HG03575 (cell line): ENCODE data around the gene NLGN1.

Experiments
- ATAC-seq: cut with Tn5 transposase; IDR thresholded peaks from one replicate; pipeline ENCODE4 v1.9.1; 2021; ENCODE audit not compliant: unreplicated experiment, insufficient number of reproducible peaks, low FRiP score; ENCODE audit errors: extremely low read depth

NLGN1 gene

DNA sequence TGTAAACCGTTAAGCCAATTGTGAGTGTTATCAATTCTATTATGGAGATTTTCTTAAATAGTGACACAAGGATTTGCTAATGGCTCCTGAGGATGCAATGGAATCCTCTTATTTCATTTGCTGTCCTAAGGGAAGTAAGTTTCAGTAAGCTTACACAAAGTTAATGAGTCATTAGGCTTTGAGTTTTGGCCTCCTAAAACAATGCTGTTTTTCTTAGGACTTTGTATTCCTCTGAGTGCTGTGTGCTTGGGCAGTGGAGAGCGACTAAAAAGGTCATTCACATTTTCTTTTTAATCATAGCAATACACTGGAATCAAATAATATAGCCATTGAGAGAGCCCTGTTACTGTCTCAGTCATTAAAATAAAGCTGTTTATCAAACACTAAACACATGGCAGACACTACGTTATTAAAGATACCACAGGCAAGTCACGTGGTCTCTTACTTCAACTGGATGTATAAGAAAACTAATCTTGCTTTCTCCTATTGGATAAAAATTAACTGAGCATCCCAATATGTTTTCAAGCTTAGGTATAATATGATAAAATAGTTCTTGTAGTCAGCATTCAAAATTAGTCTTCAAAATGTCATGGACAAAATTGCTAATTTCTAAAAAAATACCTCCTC lies 290.8 kb downstream of the NLGN1 start:
- ATAC-seq: no peak

- ATAC-seq: no peak
These were observed 293.1 kb downstream of the NLGN1 start for GRCh38 chr3:173690542-173691180.

- no peak for ATAC-seq
These were observed 301.8 kb downstream of the NLGN1 start for GRCh38 chr3:173699353-173699752.

DNA sequence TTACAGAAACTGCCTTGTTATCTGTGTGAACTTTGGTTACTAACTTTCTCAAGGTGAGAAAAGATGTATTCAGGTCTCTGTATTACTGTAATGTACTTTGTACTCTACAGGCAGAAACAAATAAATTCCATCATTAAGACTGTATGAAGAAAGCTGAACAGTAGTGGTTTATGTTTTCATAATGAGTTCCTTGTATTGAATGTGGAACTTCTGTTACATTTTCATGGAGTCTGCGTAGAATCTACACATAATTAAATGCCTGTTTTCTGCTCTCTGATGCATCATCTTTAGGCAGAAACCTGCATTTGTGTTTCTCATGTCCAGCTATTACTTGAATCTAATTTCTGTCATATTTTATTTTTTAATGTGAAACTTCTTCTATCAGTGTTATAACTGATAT lies 302.8 kb downstream of the NLGN1 start:
- ATAC-seq: no peak

- no peak for ATAC-seq
These were observed 305.0 kb downstream of the NLGN1 start for GRCh38 chr3:173702561-173702960.

GRCh38 chr3:173703771-173704170 lies 306.2 kb downstream of the NLGN1 start:
- no peak for ATAC-seq

DNA sequence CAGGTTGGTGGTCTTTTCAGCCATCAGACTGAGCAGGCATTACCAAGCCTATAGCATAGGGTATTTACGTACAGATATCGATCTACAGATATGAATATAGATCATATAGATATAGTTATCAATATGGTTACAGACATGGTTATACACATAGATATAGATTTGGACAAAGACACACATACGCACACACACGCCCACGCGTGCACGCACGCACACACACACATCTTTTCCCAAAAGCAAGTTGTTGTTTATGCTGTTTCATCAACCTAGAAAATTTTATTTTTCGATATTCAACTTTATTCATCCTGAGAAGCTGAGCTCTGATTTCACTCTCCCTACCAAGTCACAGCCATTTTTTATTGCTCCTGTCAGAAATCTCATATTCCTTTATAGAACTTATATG lies 309.1 kb downstream of the NLGN1 start:
- ATAC-seq: no peak

DNA sequence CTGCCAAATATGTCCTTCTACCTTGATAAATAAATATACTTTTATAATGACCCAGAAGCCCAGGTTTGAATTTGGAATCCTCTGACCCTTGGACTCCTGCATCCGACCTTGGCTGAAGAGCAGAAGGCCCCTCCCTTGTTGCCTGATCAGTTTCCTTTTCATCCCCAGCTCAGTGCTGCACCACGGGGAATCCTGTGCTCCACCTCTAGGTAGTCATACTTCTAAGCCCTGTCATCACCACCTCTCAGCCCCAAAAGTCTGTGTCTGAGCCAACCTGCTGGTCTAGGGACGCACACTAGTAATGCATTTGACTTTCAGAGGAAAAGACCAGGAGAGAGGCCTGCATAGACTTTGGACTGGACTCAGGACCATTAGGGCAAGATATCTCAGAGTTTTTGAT lies 310.6 kb downstream of the NLGN1 start:
- ATAC-seq: no peak

GRCh38 chr3:173709026-173709425 lies 311.5 kb downstream of the NLGN1 start:
- ATAC-seq: no peak

- ATAC-seq: no peak
These were observed 314.1 kb downstream of the NLGN1 start for GRCh38 chr3:173711619-173712018.

GRCh38 chr3:173719585-173719984 lies 322.0 kb downstream of the NLGN1 start:
- ATAC-seq: no peak

DNA sequence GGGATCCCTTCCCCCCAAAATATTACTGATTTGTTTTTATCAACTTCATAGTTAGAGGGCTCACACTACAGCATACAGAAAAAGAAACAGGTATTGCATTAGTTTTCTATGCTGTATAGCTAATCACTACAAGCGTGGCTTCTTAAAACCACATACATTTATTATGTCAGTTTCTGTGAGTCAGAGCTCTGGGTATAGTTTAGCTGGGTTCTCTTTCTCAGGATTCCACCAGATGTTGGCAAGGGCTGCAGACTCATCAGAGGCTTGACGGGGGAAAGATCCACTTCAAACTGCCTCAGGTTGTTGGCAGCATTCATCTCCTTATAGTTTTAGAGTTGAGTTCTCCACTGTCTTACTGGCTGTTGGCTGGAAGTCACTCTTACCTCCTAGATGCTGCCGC lies 328.0 kb downstream of the NLGN1 start:
- ATAC-seq: no peak

GRCh38 chr3:173730391-173730790 lies 332.8 kb downstream of the NLGN1 start:
- ATAC-seq: no peak

- no peak for ATAC-seq
These were observed 334.7 kb downstream of the NLGN1 start for GRCh38 chr3:173732237-173732636.

GRCh38 chr3:173733029-173733652 lies 335.6 kb downstream of the NLGN1 start:
- ATAC-seq: no peak

GRCh38 chr3:173734473-173734872 lies 336.9 kb downstream of the NLGN1 start:
- no peak for ATAC-seq

- no peak for ATAC-seq
These were observed 337.4 kb downstream of the NLGN1 start for GRCh38 chr3:173734895-173735294.

DNA sequence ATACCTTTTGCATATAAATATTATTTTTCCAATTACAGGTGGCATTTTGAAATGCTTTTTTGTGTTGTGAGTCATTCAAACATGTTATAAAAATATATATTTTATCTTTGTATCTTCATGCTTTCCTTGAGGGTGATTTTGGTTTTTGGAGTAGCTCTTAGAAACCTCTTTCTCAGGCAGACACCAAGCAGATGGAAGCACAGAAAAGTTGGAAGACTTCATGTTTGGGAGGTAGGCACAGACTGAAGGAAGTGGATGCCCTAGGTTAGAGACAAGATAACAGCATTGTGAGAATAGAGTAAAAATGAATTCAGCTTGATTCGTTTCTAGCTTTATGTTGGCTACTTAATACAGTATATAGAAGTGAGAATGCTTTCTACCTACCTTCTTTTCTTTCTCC lies 338.3 kb downstream of the NLGN1 start:
- ATAC-seq: no peak

DNA sequence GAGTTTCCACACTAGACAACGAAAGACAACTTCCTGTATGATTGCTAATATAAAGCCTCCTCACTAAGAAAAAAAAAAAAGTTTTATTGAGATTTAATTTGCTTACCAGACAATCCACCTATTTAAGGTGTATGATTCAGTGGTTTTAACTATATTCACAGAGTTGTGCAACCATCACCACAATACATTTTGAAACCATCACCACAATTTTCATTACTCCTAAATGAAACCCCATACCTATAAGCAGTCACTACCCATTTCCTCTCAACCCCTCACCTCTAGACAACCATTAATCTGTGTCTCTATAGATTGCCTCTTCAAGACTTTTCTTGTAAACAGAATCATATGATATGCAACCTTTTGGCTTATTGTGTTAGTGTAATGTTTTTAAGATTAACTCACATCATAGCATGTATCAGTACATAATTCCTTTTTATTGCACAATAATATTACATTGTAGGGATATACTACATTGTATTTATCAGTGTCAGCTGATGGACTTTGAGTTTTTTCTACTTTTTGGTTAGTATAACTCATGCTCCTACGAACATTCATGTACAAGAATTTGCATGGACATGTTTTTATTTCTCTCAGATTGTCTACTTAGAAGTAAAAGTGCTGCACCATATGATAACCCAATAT lies 339.7 kb downstream of the NLGN1 start:
- ATAC-seq: no peak

- ATAC-seq: no peak
These were observed 342.2 kb downstream of the NLGN1 start for GRCh38 chr3:173739726-173740125.
